ENCODE results near the gene KDM2B.

Gene KDM2B

GRCh38 chr12:121461048-121461447 lies 119.8 kb downstream of the KDM2B start:
- no peak for DNase-seq (ENCODE audit: low read depth)

DNA sequence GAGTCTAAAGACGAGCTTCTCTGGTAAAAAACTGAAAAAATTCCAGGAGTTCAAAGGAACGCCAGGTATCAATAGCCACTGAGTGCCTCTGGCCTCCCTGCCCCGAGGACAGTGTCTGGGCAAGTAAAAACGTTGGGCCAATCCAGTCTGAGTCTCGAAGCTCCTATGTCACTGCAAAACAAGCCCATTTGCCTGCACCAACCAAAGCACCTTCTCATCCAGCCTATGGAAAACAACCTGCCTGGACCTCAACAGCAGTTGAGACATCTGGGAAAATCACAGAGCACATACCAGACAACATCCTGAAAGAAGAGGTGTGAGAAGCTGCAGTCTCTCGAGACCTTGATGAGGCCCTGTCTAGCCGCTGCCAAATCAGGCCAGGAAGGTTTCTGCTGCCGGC lies 124.3 kb downstream of the KDM2B start:
- DNase-seq (ENCODE audit: low read depth), result no peak

- DNase-seq (ENCODE audit: low read depth), result no peak
Measured at GRCh38 chr12:121455766-121456420, 124.9 kb downstream of the KDM2B start.

DNA sequence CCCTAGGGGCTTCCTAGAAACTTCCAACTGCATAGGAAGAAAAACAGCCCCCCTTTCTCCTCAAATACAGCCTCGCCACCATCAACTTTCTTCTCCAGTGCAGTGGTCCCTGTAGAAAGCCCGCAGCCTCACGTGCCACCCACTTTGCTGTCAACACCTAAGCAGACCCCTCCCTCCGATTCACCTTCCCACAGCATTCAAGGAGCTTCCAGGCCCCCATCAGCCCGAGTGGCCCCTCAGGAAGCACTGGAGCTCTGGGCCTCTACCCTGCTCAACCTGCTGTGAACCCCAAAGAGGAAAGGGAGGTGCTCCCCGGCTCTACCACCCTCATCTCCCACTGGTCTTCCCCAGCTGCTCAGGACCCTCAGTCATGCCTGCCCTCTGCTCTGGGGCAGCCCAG lies 125.9 kb downstream of the KDM2B start:
- DNase-seq (ENCODE audit: low read depth), result no peak

DNA sequence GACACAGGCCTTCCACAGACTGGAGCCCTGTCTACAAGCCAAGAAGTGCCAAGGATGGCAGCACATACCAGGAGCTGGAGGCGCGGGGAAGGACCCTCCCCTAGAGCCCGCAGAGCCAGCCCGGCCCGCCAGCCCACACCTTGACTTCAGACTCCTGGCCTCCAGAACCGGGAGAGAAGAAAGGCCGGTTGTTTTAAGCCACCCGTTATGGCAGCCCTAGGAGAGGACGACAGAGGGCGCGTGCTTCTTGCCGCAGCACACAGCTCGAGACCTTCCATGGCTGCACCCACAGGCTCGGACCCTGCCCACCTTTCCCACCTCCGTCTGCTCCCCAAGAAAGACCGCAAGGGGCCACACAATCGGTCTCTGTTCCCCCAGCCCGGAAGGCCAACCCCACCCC lies 127.2 kb downstream of the KDM2B start:
- no peak for DNase-seq (ENCODE audit: low read depth)

DNA sequence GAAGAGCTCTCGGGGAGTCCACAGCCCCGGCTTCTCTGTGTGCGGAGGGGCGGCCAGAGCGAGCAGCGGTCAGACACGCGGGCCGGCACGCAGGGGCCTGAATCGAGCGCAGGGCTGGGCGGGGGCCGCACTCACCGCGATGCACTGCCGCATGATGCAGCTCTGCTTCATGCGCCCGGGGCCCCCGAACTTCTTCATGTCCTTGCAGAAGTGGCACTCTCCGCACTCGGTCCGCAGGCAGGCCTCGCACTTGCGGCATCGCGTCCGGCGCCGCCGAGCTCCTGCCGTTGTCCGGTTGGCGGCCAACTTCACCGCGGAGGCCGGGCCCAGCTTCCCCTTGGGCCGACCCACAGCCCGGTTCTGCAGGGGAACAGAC lies 127.8 kb downstream of the KDM2B start:
- DNase-seq (ENCODE audit: low read depth), result no peak

GRCh38 chr12:121452340-121452984 lies 128.4 kb downstream of the KDM2B start:
- DNase-seq (ENCODE audit: low read depth), result no peak

GRCh38 chr12:121451961-121452339 lies 128.9 kb downstream of the KDM2B start:
- DNase-seq (ENCODE audit: low read depth), result no peak

GRCh38 chr12:121448771-121449315 lies 132.0 kb downstream of the KDM2B start:
- DNase-seq (ENCODE audit: low read depth), result no peak

DNA sequence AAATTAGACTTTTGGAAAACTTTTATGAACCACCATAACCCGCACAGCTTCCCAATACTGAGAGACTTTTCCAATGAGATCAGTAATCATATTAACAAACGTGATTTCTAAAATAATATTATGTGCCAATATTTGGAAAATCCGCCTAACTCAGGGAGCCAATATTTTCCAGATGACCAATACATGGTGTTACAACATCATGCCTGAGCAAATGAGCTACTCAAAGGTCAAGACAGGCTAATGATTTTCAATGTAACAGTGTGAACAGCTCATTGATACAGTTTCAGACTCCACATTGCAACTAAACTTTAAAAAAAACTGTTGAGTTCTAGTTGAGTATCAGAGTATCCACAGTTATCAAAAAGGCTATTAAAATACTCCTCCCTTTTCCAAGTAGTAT lies 134.1 kb downstream of the KDM2B start:
- no peak for DNase-seq (ENCODE audit: low read depth)

DNA sequence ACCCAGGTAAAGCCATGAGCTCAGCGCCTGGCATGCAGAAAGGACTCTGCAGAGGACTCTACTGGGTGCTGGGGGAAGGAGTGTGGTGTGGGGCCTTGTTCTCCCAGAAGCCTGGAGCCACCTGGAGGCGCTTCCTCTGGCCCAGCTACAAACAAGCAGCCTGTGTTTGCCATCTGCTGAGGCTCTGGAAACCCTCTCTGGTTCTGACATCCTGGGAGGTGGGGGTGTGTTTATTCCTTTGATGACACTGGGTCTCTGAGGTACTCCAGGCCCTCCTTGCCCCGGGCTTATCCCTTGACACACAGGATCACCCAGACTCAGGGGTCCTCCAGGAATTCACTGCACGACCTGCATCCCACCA lies 136.0 kb downstream of the KDM2B start:
- no peak for DNase-seq (ENCODE audit: low read depth)

DNA sequence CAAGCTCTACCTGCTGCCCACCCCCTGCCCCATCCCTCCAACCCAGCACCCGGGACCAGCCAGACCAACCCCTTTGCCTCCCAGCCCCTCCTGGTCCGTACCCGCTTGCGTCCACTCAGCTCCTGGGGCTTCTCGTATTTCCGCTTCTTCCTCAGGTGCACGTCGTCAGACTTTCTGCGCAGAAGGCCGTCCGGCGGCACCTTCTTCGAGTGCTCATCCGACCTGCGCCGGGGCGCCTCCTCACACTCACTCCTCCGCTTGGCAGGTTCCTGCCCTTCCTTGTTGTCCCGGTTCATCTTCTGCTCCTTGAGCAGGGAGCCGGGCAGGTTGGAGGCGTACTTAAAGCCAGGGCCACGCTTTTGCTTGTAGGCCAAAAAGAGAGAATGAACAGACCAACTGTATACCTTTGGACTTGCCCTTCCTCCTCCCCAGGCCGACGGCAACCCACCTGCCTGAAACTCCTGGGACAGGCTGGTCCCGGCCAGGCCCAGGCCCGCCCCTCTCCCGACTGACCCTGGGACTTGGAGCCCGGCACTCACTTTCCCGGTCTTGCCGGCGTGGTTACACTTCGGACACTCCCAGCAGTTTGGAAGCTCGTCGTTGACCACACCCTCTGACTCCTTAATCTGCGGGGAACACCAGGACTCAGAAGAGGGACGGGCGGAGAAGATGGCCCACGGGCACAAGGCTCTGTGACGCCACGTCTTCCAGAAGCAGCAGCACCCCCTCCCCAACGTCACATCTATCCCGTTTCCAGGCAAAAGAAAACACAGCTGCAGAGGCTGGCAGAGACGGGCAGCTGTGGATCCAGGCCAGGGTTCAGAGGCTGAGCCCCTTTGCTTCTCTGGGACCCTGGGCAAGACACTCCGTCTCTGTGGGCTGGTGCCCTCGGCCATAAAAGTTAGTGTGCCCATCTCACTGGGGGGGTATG lies 136.6 kb downstream of the KDM2B start:
- DNase-seq (ENCODE audit: low read depth), result no peak

GRCh38 chr12:121443193-121443870 lies 137.5 kb downstream of the KDM2B start:
- DNase-seq (ENCODE audit: low read depth), result peak; percentile 68

DNA sequence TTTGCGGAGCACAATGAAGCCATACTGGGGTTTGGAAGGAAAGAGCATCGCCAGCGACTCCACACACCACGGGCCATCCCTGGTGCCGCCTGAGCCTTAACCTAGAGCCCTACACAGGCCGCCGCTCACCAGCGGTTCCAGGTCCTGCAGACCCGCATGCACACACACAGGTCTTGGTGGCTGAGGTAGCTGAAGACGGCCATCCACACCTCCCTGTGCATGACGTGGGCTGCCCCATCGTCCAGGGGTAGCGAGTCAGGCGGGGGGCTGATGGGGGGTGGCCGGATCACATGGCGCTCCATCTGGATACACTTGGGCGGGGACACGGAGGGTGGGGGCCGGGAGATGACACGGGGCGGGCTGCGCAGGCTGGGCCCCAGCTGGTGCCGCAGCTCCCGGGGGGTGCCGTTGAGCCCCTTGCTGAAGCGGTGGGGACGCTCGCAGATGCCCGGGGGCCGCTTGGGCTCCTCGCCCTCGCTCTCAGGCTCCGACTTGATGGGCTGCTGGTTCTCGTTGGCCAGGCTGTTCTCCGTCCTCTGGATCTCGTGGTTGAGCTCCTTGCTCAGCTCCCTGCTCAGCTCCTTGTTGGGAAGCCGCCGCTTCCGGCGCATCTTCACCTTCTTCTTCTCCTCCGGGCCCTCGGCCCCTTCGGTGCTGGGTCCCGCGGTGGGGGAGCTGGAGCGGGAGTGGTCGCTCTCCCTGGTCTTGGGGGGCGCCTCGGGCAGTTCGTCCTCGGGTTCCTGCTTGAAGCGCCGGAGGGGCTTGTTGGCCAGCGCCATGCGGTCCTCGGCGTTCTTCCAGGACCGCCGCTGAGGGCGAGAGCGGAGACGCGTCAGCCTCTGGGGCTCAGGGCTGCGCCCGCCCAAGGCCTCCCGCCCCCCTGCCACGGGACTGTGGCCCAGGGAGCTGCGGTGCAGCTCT lies 138.5 kb downstream of the KDM2B start:
- DNase-seq (ENCODE audit: low read depth), result no peak

DNA sequence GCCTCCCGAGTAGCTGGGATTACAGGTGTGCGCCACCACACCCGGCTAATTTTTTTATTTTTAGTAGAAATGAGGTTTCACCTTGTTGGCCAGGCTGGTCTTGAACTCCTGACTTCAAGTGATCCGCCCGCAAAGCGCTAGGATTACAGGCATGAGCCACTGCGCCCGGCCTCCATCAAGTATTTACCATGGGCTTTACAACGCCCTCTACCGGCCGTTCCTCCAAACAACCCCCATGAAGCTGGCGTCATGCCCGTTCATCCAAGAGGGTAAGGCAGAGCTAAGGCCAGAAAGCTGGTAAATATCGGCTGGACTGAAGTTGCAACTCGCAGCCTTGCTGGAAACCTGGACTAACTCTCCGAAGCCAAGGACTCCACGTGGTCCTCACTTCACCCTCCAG lies 139.3 kb downstream of the KDM2B start:
- DNase-seq (ENCODE audit: low read depth), result no peak

- no peak for DNase-seq (ENCODE audit: low read depth)
Measured at GRCh38 chr12:121440768-121441167, 140.1 kb downstream of the KDM2B start.

DNA sequence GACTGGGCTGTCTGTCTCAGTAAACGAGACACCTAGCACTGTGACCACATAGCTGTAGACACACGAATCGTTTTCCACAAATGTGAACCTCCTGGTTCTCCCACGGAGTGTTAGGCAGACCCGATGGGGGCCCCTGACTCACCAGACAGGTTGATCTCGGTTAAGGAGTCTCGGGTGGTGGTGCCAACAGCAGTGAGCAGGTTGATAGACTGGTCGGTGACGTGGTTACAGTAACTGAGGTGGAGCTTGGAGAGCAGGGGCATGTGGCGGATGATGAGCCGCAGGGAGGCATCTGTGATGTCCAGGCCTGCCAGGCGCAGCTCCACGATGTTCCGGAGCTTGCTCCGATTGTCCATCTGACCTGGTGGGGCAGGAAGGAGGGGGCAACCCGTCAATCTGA lies 141.1 kb downstream of the KDM2B start:
- no peak for DNase-seq (ENCODE audit: low read depth)

GRCh38 chr12:121438905-121439304 lies 141.9 kb downstream of the KDM2B start:
- no peak for DNase-seq (ENCODE audit: low read depth)

GRCh38 chr12:121436706-121437105 lies 144.1 kb downstream of the KDM2B start:
- no peak for DNase-seq (ENCODE audit: low read depth)

DNA sequence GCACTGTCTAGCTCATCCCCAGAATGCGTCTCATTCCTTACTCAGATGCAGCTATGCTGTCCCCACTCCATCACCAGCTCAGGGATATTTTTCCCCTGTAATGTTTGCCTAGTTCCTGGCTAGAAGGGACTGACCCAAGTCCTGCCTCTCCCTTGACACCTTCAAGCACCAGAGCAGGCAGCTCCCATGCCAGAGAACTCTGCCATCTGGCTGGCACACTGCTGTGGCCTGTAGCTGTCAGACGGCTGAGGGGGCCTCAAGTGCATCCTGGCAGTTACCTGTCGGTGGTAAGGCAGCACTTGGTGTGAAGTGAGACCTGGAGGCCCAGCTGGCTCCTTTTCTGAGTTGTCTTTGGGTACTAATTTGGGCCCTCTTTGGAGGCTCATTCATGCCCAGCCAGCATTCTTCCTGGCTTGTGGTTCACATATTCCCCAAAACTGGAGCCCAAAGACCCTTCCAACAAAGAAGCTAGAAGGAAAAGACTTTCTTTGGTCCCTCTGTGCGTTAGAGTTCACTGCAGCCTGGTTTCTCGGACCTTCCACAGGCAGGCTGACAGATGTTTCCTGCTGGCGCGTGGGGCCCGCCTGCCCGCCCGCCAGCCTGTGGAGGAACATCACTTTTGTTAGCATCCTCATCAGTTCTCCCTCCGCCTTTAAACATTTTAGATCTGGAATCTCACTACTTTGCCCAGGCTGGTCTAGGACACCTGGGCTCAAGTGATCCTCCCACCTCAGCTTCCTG lies 147.9 kb downstream of the KDM2B start:
- no peak for DNase-seq (ENCODE audit: low read depth)

Measured in activated T-cell treated with anti-CD3 and anti-CD28 coated beads for 48 hours (primary cell).